ENCODE results near the gene ZNRF1. TPM values are rescaled to one million over a fixed set of nuclear protein-coding genes. Genes with fewer than 3 reads are reported as not detected.

ZNRF1 gene
- total and polyA plus RNA-seq, 10 of the 15 experiments (the other 5 are each of a cell fraction or from before 2014, with no cell fraction given) = 5.8 to 25.9 (median 14.3) TPM

GRCh38 chr16:74998481-74999218 is at the start of gene ZNRF1 (continued):
- TF ChIP-seq ZBTB11 (CRISPR knock-in tag; IDR thresholded peaks at IDR 0.05) (no peak), FOXM1 (IDR thresholded peaks at IDR 0.05; ENCODE audit: low read depth, low read length) (peak; percentile 68; the same call in 1 of the 2 replicates), ZNF217 (IDR thresholded peaks at IDR 0.05) (no peak), NRF1 (conservative IDR thresholded peaks at IDR 0.05; ENCODE audit: low read depth, low read length) (peak; percentile 43; the same call in 1 of the 2 replicates), CBX3 (IDR thresholded peaks at IDR 0.05; ENCODE audit: borderline replicate concordance, low read depth) (no peak), NFXL1 (IDR thresholded peaks at IDR 0.05; ENCODE audit: borderline replicate concordance) (no peak), MYC (IDR thresholded peaks at IDR 0.05; ENCODE audit: insufficient read depth, insufficient read length, insufficient replicate concordance, low read length, severe bottlenecking) (no peak), SMC3 (IDR thresholded peaks at IDR 0.05; ENCODE audit: borderline replicate concordance, low read length) (peak; percentile 82), SIX5 (IDR thresholded peaks at IDR 0.05; ENCODE audit: low read depth, low read length, severe bottlenecking) (no peak)
- TF ChIP-seq, protein P1, sequence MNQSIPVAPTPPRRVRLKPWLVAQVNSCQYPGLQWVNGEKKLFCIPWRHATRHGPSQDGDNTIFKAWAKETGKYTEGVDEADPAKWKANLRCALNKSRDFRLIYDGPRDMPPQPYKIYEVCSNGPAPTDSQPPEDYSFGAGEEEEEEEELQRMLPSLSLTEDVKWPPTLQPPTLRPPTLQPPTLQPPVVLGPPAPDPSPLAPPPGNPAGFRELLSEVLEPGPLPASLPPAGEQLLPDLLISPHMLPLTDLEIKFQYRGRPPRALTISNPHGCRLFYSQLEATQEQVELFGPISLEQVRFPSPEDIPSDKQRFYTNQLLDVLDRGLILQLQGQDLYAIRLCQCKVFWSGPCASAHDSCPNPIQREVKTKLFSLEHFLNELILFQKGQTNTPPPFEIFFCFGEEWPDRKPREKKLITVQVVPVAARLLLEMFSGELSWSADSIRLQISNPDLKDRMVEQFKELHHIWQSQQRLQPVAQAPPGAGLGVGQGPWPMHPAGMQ (IDR thresholded peaks at IDR 0.05; ENCODE audit: borderline replicate concordance) = no peak

Data from GM12878 (cell line).